ENCODE results near the gene SCGB1C2.

The SCGB1C2 gene

DNA sequence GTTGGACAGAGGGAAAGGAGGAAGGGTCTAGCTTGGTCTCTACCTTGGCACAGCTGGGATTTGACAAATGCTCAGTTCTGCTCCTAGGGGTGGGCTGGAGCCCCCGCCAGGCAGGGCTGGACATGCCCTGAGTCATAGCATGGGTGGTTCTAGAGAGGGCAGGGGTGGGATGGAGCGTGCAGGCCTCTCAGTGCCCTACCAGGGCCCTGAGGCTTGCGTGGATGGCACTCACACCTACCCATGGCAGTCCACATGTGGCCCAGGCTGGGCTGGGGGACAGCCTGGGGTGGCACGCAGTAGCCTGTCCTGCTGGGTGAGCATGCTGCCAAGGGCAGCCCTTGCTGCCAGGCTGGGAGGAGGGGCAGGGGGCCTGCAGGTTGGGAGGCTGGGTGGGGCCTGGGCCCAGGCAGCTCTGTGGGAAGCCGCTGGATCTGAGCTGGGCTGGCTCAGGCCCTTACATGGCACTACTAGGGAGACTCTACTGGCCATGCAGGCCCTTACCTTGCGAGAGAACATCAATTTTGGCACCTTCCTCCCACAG lies 32.8 kb downstream of the SCGB1C2 start:
- TF ChIP-seq, protein P1, sequence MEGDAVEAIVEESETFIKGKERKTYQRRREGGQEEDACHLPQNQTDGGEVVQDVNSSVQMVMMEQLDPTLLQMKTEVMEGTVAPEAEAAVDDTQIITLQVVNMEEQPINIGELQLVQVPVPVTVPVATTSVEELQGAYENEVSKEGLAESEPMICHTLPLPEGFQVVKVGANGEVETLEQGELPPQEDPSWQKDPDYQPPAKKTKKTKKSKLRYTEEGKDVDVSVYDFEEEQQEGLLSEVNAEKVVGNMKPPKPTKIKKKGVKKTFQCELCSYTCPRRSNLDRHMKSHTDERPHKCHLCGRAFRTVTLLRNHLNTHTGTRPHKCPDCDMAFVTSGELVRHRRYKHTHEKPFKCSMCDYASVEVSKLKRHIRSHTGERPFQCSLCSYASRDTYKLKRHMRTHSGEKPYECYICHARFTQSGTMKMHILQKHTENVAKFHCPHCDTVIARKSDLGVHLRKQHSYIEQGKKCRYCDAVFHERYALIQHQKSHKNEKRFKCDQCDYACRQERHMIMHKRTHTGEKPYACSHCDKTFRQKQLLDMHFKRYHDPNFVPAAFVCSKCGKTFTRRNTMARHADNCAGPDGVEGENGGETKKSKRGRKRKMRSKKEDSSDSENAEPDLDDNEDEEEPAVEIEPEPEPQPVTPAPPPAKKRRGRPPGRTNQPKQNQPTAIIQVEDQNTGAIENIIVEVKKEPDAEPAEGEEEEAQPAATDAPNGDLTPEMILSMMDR (IDR thresholded peaks at IDR 0.05; ENCODE audit: low read depth, low read length) = no peak

DNA sequence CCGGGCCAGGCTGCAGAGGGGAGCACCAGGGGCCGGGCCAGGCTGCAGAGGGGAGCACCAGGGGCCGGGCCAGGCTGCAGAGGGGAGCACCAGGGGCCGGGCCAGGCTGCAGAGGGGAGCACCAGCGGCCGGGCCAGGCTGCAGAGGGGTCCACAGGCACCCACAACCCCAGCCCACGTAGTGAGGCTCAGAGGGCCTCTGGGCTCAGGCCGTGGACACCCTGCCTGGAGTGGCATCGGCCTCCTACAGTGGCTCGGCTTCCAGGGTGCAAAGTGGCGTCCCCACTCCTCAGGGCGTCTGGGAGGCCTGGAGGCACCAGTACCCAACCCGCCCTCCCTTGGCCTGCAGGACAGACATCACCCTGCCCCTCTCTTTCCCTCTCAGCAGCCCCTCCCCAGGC lies 34.5 kb downstream of the SCGB1C2 start:
- TF ChIP-seq, protein P1 (IDR thresholded peaks at IDR 0.05; ENCODE audit: low read depth, low read length) = no peak
- no peak for DNase-seq (ENCODE audit: extremely low read depth, low read depth)

More for the DNA sequence above, 32.8 kb downstream of the SCGB1C2 start:
- DNase-seq (ENCODE audit: extremely low read depth, low read depth) = no peak

DNA sequence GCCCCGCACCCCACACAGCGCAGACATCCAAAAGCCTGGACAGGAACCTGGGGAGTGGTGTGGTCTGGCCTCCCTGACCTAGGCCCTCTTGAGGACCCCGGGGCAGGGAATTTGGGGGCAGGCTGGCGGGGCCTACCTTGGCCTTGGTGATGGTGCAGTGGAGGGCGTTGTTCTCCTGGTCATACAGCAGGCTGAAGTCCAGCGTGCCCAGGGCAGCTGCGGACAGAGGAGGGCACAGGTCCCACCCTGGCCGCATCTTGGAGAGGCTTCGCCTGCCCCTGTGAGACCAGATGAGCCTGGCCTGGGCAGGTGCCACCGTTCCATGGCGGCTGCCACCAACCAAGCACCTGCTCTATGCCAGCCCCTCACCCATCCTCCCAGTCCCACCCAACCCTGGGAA lies 35.0 kb downstream of the SCGB1C2 start:
- TF ChIP-seq, protein P1 (IDR thresholded peaks at IDR 0.05; ENCODE audit: low read depth, low read length) = no peak
- DNase-seq (ENCODE audit: extremely low read depth, low read depth) = no peak

DNA sequence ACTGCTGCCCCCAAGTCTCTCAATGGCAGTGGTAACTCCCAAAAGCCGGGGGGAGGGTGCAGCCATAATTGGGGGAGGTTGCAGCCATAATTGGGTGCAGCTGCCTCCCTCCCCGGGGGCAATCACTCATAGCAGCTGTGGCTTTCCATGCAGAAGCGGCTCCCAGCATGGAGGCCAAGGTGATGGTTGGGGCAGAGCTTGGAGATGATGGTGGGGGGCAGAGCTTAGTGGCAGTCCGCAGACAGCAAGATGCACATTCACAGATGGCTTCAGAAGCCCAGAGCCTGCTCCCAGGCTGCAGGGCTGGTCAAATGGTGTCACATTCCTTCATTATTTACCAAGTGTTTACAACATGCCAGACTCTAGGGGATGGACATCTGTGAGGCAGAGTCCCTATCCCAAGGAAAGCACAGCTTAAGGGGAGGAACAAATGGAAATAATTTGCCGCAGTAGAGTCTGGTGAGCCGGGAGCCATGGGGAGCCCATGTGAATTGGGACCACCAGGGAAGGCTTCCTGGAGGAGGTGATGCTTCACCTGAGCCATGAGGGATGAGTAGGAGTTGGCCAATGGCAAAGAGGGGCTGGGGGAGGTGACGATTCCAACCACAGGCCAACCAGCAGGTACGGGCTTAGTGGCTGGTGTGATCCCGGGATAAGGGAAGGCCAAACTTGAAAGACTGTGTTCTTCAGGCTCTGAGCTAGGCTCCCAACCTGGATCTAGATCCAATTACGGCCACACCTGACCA lies 36.0 kb downstream of the SCGB1C2 start:
- no peak for DNase-seq (ENCODE audit: extremely low read depth, low read depth)
- TF ChIP-seq, protein P1 (IDR thresholded peaks at IDR 0.05; ENCODE audit: low read depth, low read length) = no peak

DNA sequence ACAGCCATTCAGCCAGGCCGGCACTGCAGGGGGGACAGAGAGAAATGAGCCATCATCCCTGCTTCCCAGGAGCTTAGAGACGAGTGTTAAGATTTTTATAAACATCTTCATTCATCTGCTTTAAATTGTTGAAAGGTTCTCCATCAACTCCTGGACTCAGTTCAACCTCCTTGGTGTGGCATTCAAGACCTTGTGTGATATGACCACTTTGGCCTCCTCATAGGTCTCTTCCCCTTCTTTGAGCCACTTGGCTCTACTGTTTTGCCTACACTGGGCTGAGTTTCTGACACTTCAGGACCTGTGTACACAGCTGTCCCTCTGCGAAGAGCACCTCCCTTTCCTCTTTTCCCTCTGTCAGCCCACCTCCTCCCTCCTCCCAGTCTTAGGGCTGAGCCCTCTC lies 39.8 kb downstream of the SCGB1C2 start:
- DNase-seq (ENCODE audit: extremely low read depth, low read depth) = no peak
- TF ChIP-seq, protein P1 (IDR thresholded peaks at IDR 0.05; ENCODE audit: low read depth, low read length) = no peak

DNA sequence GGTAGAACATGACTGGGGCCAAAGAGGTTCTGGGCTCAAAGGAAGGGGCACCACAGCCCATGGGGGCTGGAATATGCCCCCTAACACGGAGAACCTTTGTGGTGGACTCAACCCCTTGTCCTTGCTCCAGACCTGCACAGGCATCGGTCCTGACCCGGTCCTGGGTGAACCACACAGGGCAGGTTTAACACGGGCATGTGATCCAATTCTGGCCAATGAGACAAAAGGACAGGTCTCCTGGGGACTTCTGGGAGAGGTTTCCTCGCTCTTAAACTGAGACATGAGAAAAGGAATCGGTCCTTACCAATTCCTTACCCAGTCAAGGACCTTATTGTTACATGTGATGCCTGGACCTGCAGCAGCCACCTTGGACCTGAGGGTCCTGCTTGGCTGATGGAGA lies 40.4 kb downstream of the SCGB1C2 start:
- TF ChIP-seq, protein P1 (IDR thresholded peaks at IDR 0.05; ENCODE audit: low read depth, low read length) = no peak
- DNase-seq (ENCODE audit: extremely low read depth, low read depth) = no peak

DNA sequence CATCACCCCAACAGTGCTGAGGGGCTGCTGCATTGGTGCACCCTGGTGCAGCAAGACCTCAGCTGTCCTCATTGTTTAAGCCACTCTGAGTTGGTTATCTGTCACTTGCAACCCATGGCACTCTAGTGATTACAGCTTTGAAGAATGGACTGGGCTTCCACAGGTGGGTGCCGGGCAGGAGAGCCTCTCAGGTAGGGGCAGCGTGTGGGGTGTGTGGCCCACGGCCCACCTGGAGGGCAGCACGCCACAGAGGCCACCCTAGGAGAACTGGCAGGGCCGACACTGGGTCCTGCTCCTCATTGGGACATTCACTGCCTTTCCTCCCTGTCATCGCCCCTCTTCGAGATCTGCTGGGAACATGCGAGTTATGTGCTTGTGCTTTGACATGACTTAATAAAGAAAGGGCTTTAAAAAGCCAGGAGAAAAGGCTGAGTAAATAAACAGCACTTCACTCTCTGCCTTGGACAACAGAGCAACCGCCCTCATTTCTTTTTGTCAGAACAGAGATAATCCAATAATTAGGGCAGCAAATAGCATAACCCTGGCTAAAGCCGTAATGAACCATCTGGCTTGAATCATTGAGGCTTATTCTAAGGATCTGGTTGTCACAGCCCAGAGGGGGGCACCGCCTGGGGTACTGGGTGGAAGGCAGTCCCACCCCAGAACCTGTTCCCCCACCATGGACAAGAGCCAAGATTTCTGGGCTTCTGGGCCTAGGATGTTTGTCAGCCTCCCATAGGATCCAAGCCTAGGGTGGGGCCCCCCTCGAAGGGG lies 41.1 kb downstream of the SCGB1C2 start:
- DNase-seq (ENCODE audit: extremely low read depth, low read depth) = no peak

More for the DNA sequence above, 41.1 kb downstream of the SCGB1C2 start:
- TF ChIP-seq, protein P1 (IDR thresholded peaks at IDR 0.05; ENCODE audit: low read depth, low read length) = no peak

Measured in AG09319 (cell line).